ENCODE data around the gene RNF213.

- TF ChIP-seq, protein P1, sequence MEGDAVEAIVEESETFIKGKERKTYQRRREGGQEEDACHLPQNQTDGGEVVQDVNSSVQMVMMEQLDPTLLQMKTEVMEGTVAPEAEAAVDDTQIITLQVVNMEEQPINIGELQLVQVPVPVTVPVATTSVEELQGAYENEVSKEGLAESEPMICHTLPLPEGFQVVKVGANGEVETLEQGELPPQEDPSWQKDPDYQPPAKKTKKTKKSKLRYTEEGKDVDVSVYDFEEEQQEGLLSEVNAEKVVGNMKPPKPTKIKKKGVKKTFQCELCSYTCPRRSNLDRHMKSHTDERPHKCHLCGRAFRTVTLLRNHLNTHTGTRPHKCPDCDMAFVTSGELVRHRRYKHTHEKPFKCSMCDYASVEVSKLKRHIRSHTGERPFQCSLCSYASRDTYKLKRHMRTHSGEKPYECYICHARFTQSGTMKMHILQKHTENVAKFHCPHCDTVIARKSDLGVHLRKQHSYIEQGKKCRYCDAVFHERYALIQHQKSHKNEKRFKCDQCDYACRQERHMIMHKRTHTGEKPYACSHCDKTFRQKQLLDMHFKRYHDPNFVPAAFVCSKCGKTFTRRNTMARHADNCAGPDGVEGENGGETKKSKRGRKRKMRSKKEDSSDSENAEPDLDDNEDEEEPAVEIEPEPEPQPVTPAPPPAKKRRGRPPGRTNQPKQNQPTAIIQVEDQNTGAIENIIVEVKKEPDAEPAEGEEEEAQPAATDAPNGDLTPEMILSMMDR (IDR thresholded peaks at IDR 0.05; ENCODE audit: insufficient read depth, low read depth, low read length), result no peak
- no peak for TF ChIP-seq EZH2 (IDR thresholded peaks at IDR 0.05; ENCODE audit: insufficient read depth, low read length)
These were observed 46.4 kb upstream of the RNF213 start for GRCh38 chr17:80214012-80214877.
